NOMO-1 treated with DMSO at 0.1 percent for 48 hours (cell line): ENCODE results near the gene ELN.
A peak's percentile ranks its signal among the peaks of the same experiment; 100 is the strongest.

Experiments used
- DNase-seq: peaks from one replicate; lab custom pipeline; 2025; ENCODE audit not compliant: unreplicated experiment; lab: John Stamatoyannopoulos, UW

The ELN gene

DNA sequence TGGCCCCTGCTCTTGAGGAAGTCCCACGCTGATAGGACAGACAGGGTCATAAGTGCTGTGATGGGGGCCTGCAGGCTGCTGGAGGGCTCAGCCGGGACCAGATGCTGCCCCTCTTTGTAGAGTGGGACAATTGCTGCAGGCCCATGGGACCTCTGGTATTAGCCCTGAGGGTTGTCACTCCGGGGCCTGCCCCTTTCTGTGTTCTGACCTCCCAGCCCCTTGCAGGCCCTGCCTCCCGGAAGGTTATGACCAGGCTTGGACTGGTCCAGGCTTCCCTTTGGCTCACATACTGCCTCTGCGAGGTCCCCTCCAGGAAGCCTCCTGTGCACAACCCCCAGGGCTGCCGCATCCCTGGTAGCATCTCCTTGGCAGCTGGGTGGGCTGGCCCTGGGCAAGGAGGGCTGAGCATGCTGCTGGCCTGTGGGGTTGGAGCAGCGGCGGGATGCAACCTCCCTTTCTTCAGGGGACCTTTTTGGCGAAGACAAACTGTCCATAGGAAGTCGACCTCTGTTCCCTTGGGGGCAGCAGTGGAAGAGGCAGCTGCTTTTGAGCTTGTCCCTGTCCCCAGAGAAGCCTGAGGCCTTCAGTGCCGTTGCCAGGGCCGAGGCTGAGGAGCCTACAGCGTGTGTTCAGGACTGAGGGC is 64.5 kb downstream of the ELN start:
- DNase-seq = no peak

DNA sequence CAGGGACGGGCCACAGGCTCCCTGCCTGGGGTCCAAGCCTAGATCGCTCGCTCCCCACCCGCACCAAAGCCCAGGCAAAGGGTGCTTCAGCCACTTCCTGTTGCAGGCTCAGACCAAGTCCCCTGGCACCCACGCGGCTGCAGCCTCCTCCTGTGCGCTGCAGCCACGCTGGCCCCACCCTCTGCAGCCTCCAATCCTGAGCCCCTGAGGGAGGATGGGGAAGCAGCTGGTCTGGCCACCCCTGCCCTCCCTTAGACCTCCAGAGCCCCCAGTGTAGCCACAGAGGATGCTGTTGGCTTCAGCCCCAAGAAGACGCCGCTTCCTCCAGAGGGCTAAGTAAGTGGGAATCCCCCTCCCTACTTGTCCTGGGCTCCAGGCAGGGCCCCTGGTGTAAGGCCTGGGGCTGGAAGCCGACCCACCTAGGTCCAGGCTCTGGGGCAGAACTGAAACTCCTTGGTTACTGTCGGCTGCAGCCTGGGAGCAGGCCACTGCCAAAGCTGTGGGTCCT is 65.0 kb downstream of the ELN start:
- DNase-seq = peak; percentile 55

DNA sequence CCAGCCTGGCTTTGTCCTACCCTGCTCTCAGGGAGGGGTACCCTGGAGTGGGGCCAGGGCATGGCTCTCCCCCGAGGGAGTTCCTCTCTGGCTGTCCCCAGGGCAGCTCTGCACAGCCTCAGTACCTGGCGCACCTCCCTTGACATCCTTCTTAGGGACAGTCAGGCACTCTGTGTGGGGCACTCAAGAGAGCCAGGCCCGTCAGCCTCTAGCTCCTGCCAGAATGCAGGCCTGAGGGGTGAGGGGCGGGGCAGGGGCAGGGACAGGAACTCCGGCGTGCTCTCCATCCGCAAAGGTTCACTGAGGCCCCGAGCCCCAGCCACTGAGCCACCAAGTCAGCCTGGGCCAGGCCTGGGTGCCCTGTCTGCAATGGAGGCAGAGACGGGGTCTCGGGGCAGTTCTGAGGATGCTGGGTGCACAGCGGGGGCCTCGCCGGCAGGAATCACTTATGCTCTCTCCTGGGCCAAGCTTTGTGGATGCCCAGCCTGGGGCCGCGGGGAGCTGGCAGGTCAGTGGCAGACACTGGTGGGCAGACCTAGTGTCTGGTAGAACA is 65.8 kb downstream of the ELN start:
- no peak for DNase-seq

DNA sequence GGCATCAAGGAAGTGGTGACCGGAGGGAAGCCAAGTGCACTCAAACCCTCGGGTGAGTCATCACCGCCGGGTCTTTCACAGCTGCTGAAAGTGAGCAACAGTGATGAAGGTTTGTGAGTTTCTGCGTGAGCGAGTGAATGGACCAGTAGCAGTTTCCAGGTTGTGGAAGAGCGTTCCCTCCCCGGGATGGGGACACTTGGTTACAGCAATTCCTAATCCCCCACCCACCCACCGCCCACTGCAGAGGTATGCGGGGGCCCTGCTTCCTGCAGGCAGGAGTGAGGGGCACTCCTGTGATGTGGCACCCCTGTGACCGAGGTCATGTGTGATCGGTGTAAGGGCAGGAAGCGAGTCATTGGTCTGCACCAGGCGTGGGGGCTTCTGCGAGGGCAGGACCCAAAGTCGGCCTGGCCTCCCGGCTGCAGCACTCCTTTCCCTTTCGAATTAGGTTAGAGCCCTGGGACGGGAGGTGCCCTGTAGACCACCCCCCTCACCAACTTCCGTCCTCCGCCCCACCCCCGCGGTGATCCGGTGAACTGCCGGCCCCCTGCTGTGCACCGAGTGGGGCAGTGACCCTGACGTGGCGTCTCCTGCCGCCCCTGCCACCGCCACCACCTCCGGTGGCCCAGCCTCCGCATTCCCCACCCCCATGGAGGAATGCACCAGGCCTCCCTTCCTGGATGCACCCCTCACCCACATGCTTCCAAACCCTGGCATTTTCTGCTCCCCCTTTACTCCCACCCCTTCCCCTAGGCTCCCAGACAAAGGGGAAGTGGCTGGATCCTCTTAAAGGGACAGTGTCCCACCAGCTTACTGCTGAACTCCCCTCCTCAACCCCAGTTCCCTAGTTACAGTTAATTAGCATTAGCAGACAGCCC is 66.5 kb downstream of the ELN start:
- peak; percentile 98 for DNase-seq

DNA sequence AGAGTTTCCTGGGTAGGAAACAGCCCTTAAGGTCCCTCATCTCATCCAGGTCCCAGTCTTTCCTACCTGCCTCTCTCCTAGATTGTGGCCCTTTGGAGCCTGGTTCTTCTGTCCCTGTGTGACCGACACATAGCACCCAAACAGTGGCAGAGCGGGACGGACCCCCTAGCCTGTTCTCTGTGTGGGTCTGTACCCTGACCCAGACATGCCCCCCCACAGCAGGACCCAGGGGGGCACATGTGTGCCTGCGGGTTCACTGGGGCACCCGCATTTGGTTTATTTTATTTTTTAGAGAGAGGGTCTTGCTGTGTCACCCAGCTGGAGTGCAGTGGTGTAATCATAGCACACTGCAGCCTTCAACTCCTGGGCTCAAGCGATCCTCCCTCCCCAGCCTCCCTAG is 67.2 kb downstream of the ELN start:
- DNase-seq = no peak

DNA sequence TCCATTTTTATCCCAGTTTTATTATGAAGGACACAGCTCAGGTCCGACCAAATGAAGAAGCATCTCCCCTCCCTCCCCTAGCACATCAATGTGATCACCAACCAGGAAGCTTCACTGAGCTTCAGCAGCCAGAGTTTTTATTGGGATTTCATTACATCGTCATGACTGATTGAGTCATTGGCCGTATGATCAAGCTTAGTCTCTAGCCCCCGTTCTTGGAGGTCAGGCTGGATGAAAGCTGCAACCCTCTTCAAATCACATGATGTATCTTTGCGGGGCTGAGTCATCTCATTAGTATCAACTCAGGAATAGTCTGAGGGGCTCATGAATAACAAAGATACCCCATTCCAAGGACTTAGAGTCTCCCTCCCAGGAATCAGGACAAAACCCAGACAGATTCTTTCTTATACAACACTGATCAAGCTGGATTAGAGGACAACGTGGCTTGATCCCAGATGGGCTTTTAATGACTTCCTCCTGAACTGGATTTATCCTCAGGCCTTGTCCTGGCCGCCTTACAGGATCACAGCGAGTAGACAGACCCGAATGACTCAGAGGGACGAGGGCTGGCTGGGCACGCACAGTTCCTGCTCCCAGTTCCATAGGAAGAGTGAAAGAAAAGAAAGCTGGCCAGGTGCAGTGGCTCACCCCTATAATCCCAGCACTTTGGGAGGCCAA is 70.1 kb downstream of the ELN start:
- no peak for DNase-seq

DNA sequence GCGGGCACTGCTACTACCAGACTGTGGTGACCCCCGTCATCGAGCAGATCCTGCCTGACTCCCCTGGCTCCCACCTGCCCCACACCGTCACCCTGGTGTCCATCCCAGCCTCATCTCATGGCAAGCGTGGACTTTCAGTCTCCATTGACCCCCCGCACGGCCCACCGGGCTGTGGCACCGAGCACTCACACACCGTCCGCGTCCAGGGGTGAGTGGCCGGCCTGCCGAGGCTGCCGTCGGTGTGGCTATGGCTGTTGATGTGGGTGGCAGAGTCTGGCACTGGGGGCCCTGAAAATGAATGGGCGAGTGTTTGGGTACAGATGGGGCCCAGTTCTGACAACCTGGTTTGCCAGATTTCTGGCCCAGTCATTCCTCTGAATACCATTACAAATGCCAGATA is 71.1 kb downstream of the ELN start:
- no peak for DNase-seq

DNA sequence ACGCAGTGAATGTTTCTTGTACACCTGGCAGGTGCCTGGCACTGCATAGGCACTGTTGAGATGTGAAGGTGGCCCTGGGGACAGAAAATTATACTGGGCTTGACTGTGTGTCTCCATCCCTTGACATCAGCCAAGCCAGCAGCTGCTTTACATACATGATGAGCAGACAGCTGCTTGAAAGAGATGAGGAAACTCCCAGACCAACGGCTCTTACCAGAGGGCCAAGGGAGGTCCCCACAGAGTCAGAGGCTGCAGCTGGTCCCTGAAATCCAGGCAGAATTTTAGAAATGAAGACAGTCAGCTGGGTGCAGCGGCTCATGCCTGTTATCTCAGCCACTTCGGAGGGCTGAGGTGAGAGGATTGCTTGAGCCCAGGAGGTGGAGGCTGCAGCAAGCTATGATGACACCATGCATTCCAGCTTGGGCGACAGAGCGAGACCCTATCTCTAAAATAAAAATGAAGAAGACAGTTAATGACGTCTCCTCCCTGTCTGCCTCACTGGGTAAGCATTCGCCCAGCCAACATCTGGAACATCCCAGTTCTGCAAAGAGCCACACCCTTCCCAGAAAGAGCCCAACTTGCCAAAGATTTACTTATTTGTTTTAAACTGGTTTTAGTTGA is 73.2 kb downstream of the ELN start:
- no peak for DNase-seq

DNA sequence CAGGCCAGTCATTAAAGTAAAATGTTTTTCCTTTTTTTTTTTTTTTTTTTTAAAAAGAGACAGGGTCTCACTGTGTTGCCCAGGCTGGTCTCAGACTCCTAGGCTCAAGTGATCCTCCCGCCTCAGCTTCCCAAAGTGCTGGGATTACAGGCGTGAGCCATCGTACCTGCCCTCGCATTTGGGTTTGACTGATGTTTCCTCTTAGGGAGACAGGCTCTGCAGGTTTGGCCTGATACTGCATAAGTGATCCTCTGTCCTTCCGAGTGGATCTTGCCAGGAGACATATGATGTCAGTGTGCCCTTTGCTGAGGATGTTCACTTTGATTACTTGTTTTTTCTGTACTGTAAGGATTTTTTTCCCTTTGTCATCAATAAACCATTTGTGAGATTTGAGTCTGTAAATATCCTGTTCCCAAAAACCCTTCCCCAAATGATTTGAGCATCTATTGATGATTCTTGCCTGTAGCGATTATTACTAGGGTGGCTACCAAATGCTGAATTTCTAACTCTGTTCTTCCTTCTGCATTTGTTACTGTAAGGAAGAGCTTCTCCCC is 75.3 kb downstream of the ELN start:
- DNase-seq = no peak

DNA sequence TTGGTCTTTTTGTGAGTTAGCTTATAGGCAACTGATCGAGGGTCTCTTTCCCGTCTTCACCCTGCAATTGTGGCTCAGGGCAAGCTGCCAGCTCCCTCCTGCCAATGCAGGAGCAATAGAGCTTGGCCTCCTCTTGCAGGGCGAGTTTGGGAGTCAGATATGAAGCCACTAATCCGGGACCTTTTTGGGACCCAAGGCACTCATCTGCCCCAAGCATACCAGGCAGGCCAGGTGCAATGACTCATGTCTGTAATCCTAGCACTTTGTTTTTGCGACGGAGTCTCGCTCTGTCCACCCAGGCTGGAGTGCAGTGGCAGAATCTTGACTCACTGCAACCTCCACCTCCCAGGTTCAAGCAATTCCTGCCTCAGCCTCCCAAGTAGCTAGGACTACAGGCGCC is 76.7 kb downstream of the ELN start:
- DNase-seq = no peak

DNA sequence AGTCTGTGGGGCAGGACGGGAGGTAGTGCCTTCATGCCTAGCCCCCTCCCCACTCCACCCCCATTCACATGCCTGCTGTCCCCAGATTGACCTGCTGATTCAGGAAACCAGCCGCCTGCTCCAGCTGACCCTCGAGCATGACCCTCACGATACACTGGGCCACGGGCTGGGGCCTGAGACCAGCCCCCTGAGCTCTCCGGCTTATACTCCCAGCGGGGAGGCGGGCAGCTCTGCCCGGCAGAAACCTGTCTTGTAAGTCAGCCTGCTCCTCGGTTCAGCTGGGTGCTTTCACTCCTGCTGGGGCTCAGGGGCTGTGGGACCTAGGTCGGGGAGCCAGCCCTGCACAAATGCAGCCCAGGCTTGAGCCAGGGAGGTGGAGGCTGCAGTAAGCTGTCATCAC is 78.0 kb downstream of the ELN start:
- no peak for DNase-seq

DNA sequence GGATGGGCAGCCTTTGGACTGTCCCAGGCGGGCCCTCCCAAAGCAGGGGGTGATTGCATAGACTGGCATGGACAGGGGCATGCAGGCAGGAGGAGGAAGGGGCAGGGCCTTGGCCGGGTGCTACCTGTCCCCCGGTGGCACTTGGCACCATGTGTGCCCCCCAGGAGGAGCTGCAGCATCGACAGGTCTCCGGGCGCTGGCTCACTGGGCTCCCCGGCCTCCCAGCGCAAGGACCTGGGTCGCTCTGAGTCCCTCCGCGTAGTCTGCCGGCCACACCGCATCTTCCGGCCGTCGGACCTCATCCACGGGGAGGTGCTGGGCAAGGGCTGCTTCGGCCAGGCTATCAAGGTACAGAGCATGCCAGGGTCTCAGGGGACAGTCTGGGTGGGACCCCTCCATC is 78.9 kb downstream of the ELN start:
- no peak for DNase-seq

DNA sequence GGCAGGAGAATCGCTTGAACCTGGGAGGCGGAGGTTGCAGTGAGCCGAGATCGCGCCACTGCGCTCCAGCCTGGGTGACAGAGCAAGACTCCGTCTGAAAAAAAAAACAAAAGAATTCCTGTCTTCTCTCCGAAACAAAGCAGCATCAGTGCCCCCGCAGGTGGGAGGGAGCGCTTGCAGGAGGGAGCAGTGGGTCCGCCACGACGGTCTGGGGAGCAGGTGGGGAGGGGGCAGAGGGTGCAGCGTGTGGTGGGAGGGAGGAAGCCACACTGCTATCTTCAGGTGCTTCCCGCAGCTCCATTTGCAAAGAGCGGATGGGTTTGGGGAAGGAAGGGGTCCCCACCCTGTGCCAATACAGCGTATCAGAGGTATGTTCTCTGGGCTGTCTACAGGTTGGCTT is 87.4 kb downstream of the ELN start:
- DNase-seq = no peak

DNA sequence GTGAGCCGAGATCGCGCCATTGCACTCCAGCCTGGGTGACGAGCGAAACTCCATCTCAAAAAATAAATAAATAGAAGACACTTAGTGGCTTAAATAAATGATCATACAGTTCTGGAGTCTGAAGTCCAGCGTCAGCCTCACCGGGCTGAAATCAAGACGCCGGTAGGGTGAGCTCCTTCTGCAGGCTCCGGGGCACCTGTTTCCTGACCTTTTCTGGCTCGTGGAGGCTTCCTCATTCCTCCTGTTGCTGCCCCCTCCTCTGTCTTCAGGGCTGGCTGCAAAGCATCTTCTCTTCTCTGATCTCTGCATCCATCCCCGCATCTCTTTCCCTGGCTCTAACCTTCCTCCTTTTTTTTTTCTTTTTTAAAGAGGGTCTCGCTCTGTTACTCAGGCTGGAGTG is 88.4 kb downstream of the ELN start:
- no peak for DNase-seq
